ENCODE measurements around the gene PRDM5. TPM values are rescaled to one million over a fixed set of nuclear protein-coding genes. Genes with fewer than 3 reads are reported as not detected.
A peak's percentile ranks its signal among the peaks of the same experiment; 100 is the strongest.

PRDM5 gene
- total RNA-seq, 3 donors from 2014 or later (not counting 1 experiment from before 2014, with no cell fraction given) = not detected

GRCh38 chr4:120842031-120842430 lies 80.5 kb downstream of the PRDM5 start:
- no peaks in the 10 kb centered on the region for H3K9me3 Mint-ChIP-seq
- no peaks in the 10 kb centered on the region for H3K36me3 ChIP-seq (ENCODE audit: control insufficient read depth, insufficient read depth, low read length)
- H3K27me3 ChIP-seq (ENCODE audit: control insufficient read depth, insufficient read depth, low read length) = no peaks in the 10 kb centered on the region
- H3K4me1 Mint-ChIP-seq = peaks cover 0 to 4% of the 10 kb centered on the region in 2 donors
- H3K27me3 Mint-ChIP-seq (ENCODE audit: low read depth in 2 of 2) = no peaks in the 10 kb centered on the region
- DNase-seq (no peak), ATAC-seq (no peak)
- no peak for TF ChIP-seq CTCF (IDR thresholded peaks at IDR 0.05)
- no peak overlapping the region for H3K27ac ChIP-seq (ENCODE audit: low read length)
- no peaks in the 10 kb centered on the region for H3K36me3 Mint-ChIP-seq
- no peaks in the 10 kb centered on the region for H3K9me3 ChIP-seq (ENCODE audit: control insufficient read depth, insufficient read depth, low read length)
- no peak overlapping the region for H3K4me3 ChIP-seq (ENCODE audit: low read length)
- 71% methylated on average over 3 of the region's 3 CpGs for WGBS (ENCODE audit: insufficient coverage)
- no peak overlapping the region for H3K27ac Mint-ChIP-seq
- no peaks in the 10 kb centered on the region for H3K4me1 ChIP-seq (ENCODE audit: control insufficient read depth, insufficient read depth, low read length)
- intact Hi-C loops (cut with micrococcal nuclease) = no loop called here
- no peak overlapping the region for H3K4me3 Mint-ChIP-seq

- no peaks in the 10 kb centered on the region for H3K9me3 Mint-ChIP-seq
- H3K4me3 ChIP-seq (ENCODE audit: low read length) = no peak overlapping the region
- H3K27ac Mint-ChIP-seq = no peak overlapping the region
- H3K9me3 ChIP-seq (ENCODE audit: control insufficient read depth, insufficient read depth, low read length) = no peaks in the 10 kb centered on the region
- no peaks in the 10 kb centered on the region for H3K4me1 ChIP-seq (ENCODE audit: control insufficient read depth, insufficient read depth, low read length)
- no peaks in the 10 kb centered on the region for H3K27me3 ChIP-seq (ENCODE audit: control insufficient read depth, insufficient read depth, low read length)
- H3K27ac ChIP-seq (ENCODE audit: low read length) = no peak overlapping the region
- no peaks in the 10 kb centered on the region for H3K27me3 Mint-ChIP-seq (ENCODE audit: low read depth in 2 of 2)
- DNase-seq = no peak
- no peak for TF ChIP-seq CTCF (IDR thresholded peaks at IDR 0.05)
- no peaks in the 10 kb centered on the region for H3K36me3 ChIP-seq (ENCODE audit: control insufficient read depth, insufficient read depth, low read length)
- intact Hi-C loops (cut with micrococcal nuclease) = no loop called here
- WGBS (ENCODE audit: insufficient coverage) = no CpG with 5 or more reads among the region's 3 CpGs
- H3K4me1 Mint-ChIP-seq = peaks cover 0 to 4% of the 10 kb centered on the region in 2 donors
- no peak for ATAC-seq
- no peaks in the 10 kb centered on the region for H3K36me3 Mint-ChIP-seq
- H3K4me3 Mint-ChIP-seq = no peak overlapping the region
Observed at GRCh38 chr4:120841580-120841979, 80.9 kb downstream of the PRDM5 start.

GRCh38 chr4:120839974-120840751 lies 82.4 kb downstream of the PRDM5 start:
- no peak overlapping the region for H3K4me3 Mint-ChIP-seq
- no peaks in the 10 kb centered on the region for H3K27me3 ChIP-seq (ENCODE audit: control insufficient read depth, insufficient read depth, low read length)
- no peak overlapping the region for H3K4me3 ChIP-seq (ENCODE audit: low read length)
- H3K36me3 ChIP-seq (ENCODE audit: control insufficient read depth, insufficient read depth, low read length) = no peaks in the 10 kb centered on the region
- H3K9me3 Mint-ChIP-seq = no peaks in the 10 kb centered on the region
- no peaks in the 10 kb centered on the region for H3K4me1 ChIP-seq (ENCODE audit: control insufficient read depth, insufficient read depth, low read length)
- no peaks in the 10 kb centered on the region for H3K9me3 ChIP-seq (ENCODE audit: control insufficient read depth, insufficient read depth, low read length)
- no peak overlapping the region for H3K27ac Mint-ChIP-seq
- no peak for TF ChIP-seq CTCF (IDR thresholded peaks at IDR 0.05)
- no peaks in the 10 kb centered on the region for H3K36me3 Mint-ChIP-seq
- intact Hi-C loops (cut with micrococcal nuclease) = no loop called here
- peaks cover 0 to 4% of the 10 kb centered on the region in 2 donors for H3K4me1 Mint-ChIP-seq
- 93% methylated on average over 18 of the region's 18 CpGs for WGBS (ENCODE audit: insufficient coverage)
- no peak overlapping the region for H3K27ac ChIP-seq (ENCODE audit: low read length)
- DNase-seq (no peak), ATAC-seq (peak in 1 of 3 donors; percentile 5)
- no peaks in the 10 kb centered on the region for H3K27me3 Mint-ChIP-seq (ENCODE audit: low read depth in 2 of 2)

All from natural killer cell (primary cell).